HG02981 (cell line): ENCODE data around the gene MED25.
A peak's percentile ranks its signal among the peaks of the same experiment; 100 is the strongest.

Source experiments
- ATAC-seq: cut with Tn5 transposase; IDR thresholded peaks from one replicate; pipeline ENCODE4 v1.9.1; 2021; ENCODE audit warnings: mild to moderate bottlenecking, moderate library complexity; ENCODE audit not compliant: unreplicated experiment

The MED25 gene

DNA sequence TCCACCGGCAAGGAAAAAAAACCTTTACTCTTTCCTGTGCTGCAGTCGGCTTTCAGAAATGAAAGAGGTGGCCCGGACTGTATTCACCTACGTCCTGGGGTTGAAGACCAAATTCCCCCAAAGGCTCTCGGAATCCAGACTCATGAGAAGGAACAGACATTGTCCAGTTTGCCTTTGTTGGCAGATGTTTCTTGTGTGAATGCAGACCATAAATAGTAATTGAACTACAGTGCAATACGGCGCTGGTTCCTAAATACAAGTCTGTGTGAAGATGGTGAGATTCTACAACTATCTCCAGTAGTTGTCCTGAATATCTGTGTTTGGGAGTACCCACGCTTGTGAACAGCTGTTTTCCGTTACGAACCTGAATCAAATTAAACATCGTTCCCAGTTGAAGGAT is 21.6 kb downstream of the MED25 start:
- ATAC-seq = no peak

DNA sequence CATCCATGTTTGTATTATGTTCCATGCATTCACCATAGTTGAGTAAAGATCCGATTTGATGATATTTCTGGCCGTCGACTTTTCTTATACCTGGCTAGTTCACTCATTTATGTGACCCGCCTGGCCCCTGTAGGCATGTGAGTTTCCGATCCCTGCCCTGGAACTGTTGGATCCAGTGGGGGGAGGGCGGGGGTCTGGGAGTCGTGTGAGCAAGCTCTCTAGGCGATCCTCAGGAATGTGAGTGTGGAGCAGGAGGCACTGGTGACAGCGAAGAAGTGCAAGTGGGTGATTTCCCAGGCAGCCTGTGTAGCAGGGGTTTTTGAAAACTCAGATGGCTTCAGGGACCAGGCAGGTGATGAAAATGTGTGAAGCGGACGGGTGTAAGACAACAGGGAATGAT is 22.2 kb downstream of the MED25 start:
- ATAC-seq = no peak

DNA sequence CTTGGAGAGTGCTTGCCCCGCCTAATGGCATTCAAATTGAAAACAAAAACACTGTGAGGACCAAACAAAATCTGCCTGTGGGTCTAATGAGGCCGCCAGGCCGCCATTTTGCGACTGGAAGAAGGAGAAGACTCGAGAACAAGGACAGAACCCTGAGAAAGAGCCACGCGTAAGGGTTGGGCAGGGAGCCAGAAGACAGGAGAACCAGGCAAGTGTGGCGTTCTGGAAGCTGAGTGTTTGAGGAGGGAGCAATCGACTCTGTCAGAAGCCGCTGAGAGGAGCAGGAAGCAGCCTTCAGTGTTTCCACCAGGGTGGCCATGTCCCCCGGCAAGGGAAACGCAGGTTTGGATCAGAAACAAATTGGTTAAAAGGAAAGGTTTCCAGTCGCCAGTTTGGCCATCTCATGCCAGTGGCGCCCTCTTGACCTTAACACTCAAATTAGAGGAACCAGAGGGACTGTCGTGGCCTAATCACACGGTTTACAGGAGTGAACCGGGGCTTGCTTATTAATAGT is 22.7 kb downstream of the MED25 start:
- no peak for ATAC-seq

GRCh38 chr19:49843265-49843664 is 25.2 kb downstream of the MED25 start:
- no peak for ATAC-seq

DNA sequence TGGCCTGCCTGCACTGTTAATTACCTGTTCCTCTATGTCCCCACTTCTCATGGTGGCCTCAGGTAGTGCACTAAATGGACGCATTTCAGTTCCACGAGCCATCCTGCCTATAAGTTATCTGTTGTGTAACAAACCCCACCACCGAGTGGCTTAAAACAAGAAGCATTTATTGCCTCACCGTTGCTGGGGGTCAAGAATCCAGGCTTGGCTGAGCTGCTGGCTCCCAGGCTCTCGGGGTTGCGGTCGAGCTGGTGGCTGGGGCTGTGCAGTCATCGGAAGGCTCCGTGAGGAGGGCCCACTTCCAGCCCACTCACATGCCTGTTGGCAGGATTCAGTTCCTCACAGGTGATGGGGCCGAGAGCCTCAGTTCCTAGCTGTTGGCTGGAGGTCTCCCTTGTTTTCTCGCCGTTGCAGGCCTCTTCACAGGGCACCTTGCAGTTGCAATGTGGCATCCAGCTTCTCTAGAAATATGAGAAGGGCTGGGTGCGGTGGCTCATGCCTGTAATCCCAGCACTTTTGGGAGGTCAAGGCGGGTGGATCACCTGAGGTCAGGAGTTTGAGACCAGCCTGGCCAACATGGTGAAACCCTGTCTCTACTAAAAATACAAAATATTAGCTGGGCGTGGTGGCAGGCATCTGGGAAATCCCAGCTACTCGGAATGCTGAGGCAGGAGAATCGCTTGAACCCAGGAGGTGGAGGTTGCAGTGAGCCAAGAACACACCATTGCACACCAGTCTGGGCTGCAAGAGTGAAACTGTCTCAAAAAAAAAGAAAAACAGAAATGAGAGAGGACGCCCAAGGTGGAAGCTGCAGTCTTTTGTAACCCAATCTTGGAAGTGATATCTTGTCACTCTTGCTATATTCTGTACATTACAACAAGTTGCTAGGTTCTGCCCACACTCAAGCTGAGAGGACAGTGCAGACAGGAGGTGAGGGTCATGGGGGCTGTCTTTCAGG is 26.3 kb downstream of the MED25 start:
- ATAC-seq = no peak

- no peak for ATAC-seq
Observed at GRCh38 chr19:49845414-49845813, 27.3 kb downstream of the MED25 start.

GRCh38 chr19:49846408-49846807 is 28.3 kb downstream of the MED25 start:
- no peak for ATAC-seq

- no peak for ATAC-seq
Observed at GRCh38 chr19:49847731-49848696, 29.9 kb downstream of the MED25 start.

GRCh38 chr19:49848938-49849337 is 30.8 kb downstream of the MED25 start:
- no peak for ATAC-seq

DNA sequence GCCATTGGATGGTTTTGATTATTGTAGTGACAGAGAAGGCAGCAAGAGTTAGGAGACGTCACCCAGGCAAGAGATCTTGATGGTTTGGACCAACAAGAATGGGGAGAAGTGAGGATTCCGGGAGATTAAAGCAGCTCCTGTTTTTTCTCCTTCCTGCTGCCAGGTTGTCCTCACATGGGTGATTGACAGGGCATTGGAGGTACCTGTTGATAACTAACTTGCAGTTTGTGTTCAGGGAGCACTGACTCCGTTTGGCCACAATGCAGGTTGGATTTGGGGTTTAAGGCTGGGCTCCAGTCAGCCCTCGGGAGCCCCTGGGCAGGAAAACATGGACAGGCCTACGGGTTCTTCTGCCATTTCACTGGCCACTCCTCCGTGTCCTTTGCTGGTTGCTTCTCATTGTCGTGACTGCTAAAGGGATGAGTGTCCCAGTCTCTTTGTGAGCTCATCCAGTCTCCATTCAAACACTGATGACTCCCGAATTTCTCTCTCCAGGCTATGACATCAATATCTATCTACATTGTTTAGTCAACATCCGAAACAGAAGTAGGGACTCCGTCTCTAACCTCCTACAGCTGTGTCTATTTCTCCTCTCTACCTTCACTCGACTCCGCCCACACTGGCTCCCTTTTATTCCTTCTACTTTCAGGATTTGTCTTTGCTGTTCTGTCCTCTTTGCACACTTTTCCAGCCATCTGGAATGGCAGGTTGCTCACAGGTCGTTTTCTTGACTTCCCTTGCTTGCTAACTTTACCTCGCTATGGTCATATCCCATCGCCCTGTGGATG is 31.5 kb downstream of the MED25 start:
- no peak for ATAC-seq

- ATAC-seq = no peak
Observed at GRCh38 chr19:49850221-49850486, 32.1 kb downstream of the MED25 start.

DNA sequence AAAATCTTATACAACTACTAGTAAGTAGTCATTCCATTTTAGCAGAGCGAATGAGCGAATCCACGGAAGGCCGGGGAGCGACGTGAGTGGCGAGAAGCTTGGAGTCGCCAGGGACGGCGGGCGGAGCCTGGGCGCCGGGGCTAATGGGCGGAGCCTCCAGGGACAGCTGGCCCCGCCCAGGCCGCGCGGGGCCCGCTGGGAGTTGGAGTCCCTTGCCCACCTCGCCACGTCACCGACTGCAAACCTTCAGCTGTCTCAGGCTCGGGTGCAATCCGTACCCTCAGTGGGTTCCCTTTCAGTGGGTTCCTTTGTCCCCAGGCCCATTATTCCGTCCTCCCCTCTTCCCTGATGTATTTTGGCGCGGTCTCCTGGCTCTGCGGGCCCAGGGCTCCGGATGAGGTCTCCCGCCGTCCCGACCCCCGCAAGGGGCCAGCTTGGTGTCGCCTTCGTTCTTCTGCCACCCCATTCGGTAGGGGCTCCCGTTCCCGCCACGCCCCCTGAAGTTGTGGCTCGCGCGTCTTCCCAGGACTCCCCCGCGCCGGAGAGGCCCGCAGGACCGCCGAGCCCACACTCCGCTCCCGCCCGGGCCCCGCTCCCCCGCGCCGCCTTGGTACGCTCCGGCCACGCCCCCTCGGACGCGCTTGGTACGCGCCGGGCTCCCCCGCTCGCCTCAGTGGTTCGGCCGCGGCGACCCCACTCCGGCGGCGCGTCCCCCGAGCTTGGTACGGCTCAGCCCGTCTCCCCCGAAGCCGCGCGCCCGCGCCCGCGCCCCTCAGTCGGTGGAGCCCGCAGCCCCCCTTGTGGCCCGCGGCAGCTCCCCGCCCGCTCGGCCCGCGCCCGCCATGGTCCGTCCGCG is 32.6 kb downstream of the MED25 start, which contains the start of gene PTOV1:
Gene PTOV1 (plus strand): TSS at position 673 of the 856 bp plus-strand sequence.
- ATAC-seq = peak; percentile 59

- no peak for ATAC-seq
Observed at GRCh38 chr19:49851456-49852259, 33.6 kb downstream of the MED25 start.

DNA sequence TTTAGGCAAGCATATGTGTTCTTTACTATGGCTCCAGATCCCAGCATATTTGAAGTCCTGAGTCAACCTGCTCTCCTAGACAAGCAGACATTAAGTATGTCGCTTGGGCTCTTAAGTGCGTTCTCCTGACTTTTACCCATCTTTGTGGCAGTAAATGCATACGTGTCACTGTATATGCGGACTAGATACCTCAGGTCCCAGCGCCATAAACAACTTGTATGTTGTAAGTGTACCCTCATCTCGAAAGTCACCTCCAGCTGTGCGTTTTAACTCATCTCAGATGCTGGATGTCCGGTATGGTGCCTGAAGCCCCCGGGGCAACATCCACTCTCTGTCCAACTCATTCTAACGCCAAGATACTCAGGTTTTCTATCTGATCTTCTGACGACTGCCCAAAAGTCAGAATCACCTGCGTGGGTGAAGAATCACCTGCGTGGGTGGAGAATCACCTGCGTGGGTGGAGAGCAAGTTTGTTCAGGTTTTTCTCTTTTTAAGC is 34.6 kb downstream of the MED25 start:
- no peak for ATAC-seq

- ATAC-seq = no peak
Observed at GRCh38 chr19:49853852-49854377, 35.8 kb downstream of the MED25 start.

DNA sequence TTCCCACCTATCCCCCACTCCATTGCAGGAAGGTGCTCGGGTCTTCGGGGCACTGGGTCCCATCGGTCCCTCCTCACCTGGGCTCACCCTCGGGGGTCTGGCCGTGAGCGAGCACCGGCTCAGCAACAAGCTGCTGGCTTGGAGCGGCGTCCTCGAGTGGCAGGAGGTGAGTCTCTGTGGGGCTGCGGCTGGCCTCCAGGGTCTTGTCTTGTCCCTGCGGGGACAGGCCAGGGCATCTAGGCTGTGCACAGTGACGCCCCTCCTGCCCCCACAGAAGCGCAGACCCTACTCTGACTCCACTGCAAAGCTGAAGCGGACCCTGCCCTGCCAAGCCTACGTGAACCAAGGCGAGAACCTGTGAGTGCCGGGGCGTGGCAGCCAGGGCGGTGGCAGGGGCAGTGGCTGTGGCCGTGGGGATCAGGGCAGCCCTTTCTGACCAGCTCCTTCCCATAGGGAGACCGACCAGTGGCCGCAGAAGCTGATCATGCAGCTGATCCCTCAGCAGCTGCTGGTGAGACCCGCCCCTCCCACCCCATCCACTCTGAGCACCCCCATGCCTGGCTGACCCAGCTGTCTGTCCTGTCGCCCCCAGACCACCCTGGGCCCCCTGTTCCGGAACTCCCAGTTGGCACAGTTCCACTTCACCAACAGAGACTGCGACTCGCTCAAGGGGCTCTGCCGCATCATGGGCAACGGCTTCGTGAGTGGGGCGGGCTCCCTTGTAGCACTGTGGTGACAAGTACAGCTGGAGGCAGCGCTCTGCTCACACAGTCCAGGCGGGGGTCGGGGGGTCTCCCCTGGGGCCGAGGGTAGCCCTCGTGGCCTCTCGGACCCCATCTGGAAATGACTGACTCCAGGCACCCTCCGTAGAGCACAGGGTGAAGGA is 36.5 kb downstream of the MED25 start:
- no peak for ATAC-seq

- ATAC-seq = no peak
Observed at GRCh38 chr19:49855277-49855675, 37.2 kb downstream of the MED25 start.
